ENCODE measurements around the gene COQ5.
A peak's percentile ranks its signal among the peaks of the same experiment; 100 is the strongest.
"Not testable (repeated sequence)": the region's sequence is repeated elsewhere in the genome, so short reads cannot be mapped to it uniquely, and the experiment has no call there.

COQ5 gene

GRCh38 chr12:120529641-120530417 is 871 bp upstream of the COQ5 start:
- DNase-seq = peak in 1 of 2 experiments; percentile 40

DNA sequence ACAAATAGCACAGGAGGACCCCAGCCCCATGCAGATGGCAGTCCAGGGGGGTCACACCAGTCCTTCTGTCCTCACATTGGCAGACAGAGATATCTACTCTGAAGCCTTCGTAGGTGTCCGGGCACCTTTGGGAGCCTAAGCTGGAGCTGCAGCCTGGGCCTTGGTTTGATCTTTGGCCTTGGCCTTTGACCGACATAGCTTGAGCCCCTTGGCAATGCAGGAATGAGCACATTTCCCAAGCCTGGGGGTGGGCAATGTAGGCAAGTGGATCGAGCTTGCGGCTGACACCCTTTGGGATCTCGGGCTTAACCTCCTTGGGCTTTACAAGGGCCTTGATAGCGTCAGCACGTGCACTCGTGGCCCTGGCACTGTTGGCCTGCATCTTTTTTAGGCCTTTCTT is 6.4 kb downstream of the COQ5 start:
- DNase-seq = no peak

- not testable (repeated sequence) for DNase-seq
Observed at GRCh38 chr12:120519324-120519723, 9.6 kb downstream of the COQ5 start.

DNA sequence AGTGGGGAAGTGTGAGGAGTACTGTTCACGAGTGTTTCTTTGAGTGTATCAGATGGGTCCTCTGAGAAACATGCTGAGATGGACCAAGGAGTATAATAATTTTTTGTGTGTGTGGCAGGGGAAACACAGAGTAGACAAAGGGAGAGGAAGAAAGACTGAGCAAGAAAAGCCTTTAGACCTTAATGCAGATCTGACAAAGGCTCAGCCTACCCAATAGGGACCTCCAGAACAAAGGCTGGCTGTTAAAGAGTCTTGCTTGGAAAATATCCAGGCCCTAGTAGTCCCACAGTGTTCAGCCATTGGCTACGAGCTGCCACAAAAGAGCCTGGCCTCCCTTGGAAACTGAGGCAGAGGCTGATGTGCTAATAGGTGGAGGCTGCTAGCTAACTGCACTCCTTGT is 13.5 kb downstream of the COQ5 start:
- no peak for DNase-seq

- no peak for DNase-seq
Observed at GRCh38 chr12:120514002-120514401, 15.0 kb downstream of the COQ5 start.

DNA sequence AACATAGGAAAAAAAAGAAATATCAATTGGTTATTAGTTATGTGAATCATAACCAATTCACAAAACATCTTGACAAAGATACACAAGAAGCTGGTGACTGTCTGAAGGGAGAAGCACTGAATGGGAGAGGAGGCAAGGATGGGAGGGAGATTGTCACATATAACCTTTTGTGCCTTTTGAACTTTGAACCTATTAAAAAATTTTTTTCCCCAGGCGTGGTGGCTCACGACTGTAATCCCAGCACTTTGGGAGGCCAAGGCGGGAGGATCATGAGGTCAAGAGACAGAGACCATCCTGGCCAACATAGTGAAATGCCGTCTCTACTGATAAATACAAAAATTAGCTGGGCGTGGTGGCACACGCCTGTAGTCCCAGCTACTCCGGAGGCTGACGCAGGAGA is 20.4 kb downstream of the COQ5 start:
- no peak for DNase-seq

DNA sequence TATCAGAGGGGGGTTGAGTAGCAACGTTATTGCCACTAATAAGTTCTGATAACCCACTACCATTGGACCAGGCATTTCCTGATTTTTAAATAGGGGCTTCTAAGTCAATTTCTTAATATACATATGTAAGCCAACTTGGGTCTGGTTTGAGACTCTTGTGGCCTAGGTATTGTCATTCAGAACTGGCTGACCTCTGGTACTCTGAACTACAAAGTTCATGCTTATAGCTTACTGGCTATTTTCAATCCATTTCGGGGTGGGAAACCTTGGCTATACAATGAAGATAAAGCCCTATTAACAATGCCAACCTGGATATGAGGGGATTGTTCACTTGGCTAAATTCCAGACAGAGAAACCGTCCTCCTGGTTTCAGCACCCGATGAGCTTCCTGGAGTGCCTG is 24.4 kb downstream of the COQ5 start:
- no peak for DNase-seq

DNA sequence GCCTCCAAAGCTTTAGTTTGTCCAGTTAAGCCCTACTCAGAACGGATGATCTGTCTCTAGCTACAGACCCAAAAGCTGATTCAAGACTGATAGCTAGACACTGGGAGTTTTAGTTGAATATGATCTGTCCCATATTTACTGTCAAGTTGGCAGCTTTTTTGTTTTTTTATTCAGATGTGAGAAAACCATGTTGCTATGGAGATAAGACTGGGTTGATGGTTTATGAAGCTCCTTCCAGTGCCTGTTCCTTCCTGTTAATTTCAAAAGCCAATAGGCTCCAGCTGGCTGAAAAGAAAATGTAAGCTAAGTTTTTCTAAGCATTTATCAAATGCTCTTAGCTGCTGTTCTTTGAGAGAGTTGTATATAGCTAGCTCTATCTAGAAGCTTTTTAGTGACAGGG is 28.4 kb downstream of the COQ5 start:
- no peak for DNase-seq

GRCh38 chr12:120498870-120499515 is 30.0 kb downstream of the COQ5 start:
- no peak for DNase-seq

DNA sequence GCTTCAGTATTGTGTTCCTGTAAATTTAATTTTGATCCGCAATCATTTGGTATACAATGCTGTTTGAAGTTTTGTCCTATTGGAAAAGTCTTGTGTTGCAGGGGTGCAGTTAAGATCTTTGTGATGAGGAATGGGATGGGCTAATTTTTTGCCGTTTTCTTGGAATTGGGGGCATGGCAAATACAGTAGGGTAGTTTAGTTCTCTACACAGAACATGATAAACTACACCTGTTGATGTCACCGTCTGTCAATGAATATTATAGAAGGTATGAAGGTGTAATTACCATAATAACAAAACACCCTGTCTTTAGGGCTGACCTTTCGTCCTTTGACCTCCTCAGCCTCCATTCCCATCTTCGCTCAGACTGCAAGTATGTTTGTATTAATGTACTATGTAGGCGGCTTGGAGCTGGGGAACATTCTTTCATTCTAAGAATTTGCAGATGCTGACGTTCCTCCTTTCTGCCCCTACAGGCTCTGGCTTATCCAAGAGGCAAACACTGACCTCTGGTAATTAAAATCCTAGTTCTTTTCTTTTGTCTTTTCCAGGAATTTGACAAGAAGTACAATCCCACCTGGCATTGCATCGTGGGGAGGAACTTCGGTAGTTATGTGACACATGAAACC is 31.3 kb downstream of the COQ5 start:
- no peak for DNase-seq

- DNase-seq = peak; percentile 17 to 37
Observed at GRCh38 chr12:120496413-120497340, 32.3 kb downstream of the COQ5 start.

DNA sequence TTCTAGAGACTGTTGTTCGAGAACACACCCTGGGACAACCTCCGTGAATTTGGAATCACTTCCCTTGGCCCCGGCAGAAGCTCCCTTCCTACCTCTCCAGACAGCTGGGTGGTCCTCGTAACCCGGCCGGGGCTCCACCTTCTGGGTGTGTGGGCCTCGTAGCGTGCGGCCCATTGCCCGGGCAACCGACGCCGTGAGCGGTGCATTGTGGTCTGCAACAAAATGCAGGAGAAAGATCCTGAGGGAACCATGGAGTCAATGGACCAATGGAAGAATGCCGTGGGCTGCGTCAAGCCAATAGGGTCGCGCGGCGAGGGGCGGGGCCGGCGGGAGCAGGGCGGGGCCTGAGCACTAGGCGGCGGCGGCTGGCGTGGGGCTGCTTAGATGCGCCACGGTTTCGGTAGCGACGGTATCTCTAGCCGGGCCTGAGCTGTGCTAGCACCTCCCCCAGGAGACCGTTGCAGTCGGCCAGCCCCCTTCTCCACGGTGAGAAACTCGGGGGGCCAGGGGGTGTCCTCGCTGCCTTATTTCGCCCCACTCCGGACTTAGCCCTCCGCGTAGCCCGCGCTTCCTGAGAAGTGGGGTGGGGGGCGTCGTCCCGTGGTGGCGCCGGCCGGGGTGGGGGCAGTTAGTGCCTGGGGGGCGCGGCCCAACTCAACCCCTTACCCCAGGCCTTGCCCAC is 33.1 kb downstream of the COQ5 start, which contains the start of gene DYNLL1:
Gene DYNLL1, plus strand, starts transcription at position 383 of the 682 bp plus-strand sequence. CDS start 309 bp downstream, outside the sequence.
- DNase-seq = peak; percentile 86 to 91

DNA sequence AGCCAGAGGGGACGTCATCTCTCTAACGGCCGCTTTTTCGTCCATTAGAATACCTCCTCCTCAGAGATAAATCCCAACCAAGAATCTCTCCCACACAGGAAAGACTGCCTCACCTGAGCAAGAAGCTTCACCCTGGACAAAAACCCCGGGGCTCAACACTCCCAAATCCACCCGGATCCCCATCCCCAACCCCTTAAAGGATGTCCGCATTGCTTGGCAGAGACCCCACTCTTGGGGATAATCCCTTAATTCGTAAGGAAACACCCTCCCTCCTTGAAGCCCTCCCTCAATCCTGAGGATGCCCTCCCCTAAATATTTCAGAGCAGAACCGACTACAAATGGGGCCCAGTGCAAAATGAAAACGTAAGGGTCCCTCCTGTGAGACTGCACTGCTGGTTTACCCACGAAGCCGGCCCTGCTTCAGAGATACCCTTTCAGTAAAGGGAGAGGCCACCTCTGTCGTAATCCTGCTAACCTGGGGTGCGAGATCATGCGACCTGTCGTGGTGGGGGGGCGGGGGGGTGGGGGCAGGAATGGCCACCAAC is 33.7 kb downstream of the COQ5 start:
- no peak for DNase-seq

DNA sequence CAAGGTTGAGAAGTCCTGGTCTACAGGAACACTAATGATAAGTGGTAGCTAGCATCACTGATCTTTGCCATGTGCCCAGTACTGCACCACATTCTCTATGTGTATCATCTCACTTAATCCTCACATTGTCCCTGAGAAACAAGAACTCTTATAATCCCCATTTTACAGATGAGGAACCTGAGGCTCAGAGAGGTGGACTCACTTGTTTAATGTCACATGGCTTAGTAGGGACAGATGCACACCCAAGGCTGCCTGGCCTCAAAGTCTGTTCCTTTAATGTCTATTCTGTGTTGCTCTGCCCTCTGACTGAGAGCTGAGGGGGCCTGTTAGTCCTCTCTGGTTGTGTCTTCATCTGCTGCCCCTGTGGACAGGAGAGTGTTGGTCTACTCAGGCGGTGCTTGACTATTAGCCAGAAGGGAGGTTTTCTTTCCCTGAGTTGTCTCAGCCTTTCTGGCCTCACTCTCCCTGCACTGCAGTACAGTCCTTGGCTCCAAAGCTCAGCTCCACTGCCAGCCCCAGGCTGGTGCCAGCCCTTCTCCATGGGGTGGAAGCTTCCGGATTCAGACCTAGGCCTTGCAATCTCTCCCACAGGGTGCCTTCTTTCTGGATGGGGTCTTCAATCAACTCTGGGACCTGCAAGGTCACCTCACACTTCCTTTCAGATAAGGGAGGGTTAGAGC is 38.0 kb downstream of the COQ5 start:
- no peak for DNase-seq

DNA sequence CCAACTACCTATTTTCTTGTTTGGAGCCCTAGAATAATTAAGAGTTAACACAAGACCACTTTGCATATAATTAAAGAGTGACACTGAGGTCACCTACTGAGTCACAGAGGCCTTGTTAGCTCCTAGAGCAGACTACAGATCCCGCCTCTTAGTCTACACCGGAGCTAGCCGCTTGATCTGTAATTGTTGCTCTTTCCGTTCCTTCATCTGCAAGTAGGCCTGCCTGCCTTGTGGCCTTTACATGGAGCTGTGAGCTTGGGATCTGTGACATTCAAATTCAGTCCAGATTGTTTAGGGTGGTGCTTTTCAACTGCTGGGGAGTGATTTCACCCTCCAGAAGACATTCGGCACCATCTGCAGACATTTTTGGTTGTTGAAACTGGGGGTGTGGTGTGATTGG is 38.6 kb downstream of the COQ5 start:
- no peak for DNase-seq

- peak in 1 of 2 experiments; percentile 2 for DNase-seq
Observed at GRCh38 chr12:120489018-120489417, 39.9 kb downstream of the COQ5 start.

GRCh38 chr12:120488057-120488640 is 40.8 kb downstream of the COQ5 start:
- no peak for DNase-seq

DNA sequence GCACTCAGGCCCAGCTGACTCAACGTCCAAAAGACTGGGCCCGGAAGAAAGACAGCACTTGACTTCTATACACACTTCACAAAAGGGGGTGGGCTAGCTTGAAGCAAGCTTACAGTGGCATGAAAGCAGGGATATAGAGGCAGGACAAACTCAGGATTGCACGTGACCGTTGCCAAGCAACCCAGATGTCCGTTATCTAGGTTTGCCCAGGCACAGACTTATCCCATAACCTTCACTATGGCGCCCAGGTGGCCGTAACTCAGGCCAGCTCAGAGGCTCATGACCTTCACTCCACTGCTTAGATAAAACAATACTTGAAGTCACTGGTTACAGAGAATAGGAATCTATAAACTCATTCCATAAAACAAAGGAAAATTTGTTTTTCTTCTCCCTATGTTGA is 41.4 kb downstream of the COQ5 start:
- DNase-seq = not testable (repeated sequence)

- no peak for DNase-seq
Observed at GRCh38 chr12:120485961-120486881, 42.7 kb downstream of the COQ5 start.

DNA sequence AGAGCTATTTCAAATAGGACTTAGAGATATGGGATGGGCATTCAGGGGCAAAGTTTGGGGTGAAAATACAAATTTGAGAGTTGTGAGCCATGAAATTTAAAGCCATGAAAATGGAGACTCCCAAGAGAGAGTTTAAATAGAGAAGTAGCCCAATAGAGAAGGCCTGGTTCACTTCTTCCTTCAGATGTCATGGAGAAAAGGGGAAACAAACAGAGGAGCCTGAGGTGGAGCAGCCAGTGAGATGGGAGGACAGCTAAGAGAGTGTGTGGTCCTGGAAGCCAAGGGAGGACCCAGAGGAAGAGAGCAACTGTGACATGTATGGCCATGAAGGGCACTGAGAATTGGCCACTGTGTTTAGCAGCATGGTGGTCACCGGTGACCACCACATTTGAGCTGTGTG is 45.3 kb downstream of the COQ5 start:
- peak; percentile 42 to 51 for DNase-seq

All from AML-193 (cell line).